DMS 273 (cell line): ENCODE measurements around the gene GHDC.
A peak's percentile ranks its signal among the peaks of the same experiment; 100 is the strongest.
"Not testable (repeated sequence)": the region's sequence is repeated elsewhere in the genome, so short reads cannot be mapped to it uniquely, and the experiment has no call there.

ENCODE experiments used
- DNase-seq: peaks from one replicate; lab custom pipeline; 2025; ENCODE audit not compliant: unreplicated experiment; lab: John Stamatoyannopoulos, UW

GHDC gene

GRCh38 chr17:42193969-42194899, at the start of gene GHDC:
TSS of gene GHDC (minus strand) at chr17:42194494. CDS start at chr17:42193581, 913 bp downstream.
- DNase-seq, result peak; percentile 85

- no peak for DNase-seq
Observed at GRCh38 chr17:42243493-42243982, 49.2 kb upstream of the GHDC start.

GRCh38 chr17:42241871-42242270, 47.6 kb upstream of the GHDC start:
- DNase-seq, result no peak

- DNase-seq, result not testable (repeated sequence)
Observed at GRCh38 chr17:42240863-42241262, 46.6 kb upstream of the GHDC start.

- no peak for DNase-seq
Observed at GRCh38 chr17:42240201-42240600, 45.9 kb upstream of the GHDC start.

GRCh38 chr17:42239576-42239975, 45.3 kb upstream of the GHDC start:
- not testable (repeated sequence) for DNase-seq

- DNase-seq, result no peak
Observed at GRCh38 chr17:42236760-42237159, 42.5 kb upstream of the GHDC start.

- DNase-seq, result no peak
Observed at GRCh38 chr17:42233994-42234393, 39.7 kb upstream of the GHDC start.

GRCh38 chr17:42233156-42233555, 38.9 kb upstream of the GHDC start:
- DNase-seq, result no peak

GRCh38 chr17:42230225-42230624, 35.9 kb upstream of the GHDC start:
- peak; percentile 30 for DNase-seq

- DNase-seq, result no peak
Observed at GRCh38 chr17:42227849-42228700, 33.8 kb upstream of the GHDC start.

GRCh38 chr17:42225646-42226045, 31.4 kb upstream of the GHDC start:
- DNase-seq, result no peak

GRCh38 chr17:42224651-42225050, 30.4 kb upstream of the GHDC start:
- DNase-seq, result no peak

GRCh38 chr17:42221886-42222745, 27.8 kb upstream of the GHDC start:
- peak; percentile 72 for DNase-seq

- DNase-seq, result not testable (repeated sequence)
Observed at GRCh38 chr17:42219280-42219679, 25.0 kb upstream of the GHDC start.

GRCh38 chr17:42214156-42214555, 19.9 kb upstream of the GHDC start:
- no peak for DNase-seq

- DNase-seq, result no peak
Observed at GRCh38 chr17:42212382-42212781, 18.1 kb upstream of the GHDC start.

GRCh38 chr17:42211921-42212341, 17.6 kb upstream of the GHDC start:
- not testable (repeated sequence) for DNase-seq

- DNase-seq, result no peak
Observed at GRCh38 chr17:42210046-42210445, 15.8 kb upstream of the GHDC start.

GRCh38 chr17:42206153-42206612, 11.9 kb upstream of the GHDC start:
- DNase-seq, result not testable (repeated sequence)
